Thoracic aorta (tissue), 2 donors: Measurements from ENCODE around the gene TMSB4X. TPM values are rescaled to one million over a fixed set of nuclear protein-coding genes. Genes with fewer than 3 reads are reported as not detected.
A peak's percentile ranks its signal among the peaks of the same experiment; 100 is the strongest.

Experiments used
- ATAC-seq: fragments of 150-250 bp; one replicate; pipeline ENCODE4 v1.8.0; 2017; ENCODE audit warnings: low read depth; ENCODE audit not compliant: insufficient number of reproducible peaks, low FRiP score
- DNase-seq: peaks from one replicate; pipeline ENCODE4 v3.0.0-alpha.2; 2020; ENCODE audit warnings: low spot score
- H3K27ac ChIP-seq, 2 donors: fragments of 200-600 bp; sonication (generic); 1 replicate in 1 of 2; 2 replicates in 1 of 2; pipeline ENCODE4 v1.5.1; 2016; ENCODE audit warnings: mild to moderate bottlenecking in 2 of 2, moderate library complexity in 2 of 2
- H3K27me3 ChIP-seq: fragments of 200-600 bp; sonication (generic); replicated peaks from 2 replicates; pipeline ENCODE4 v1.6.0; 2016; ENCODE audit warnings: mild to moderate bottlenecking; ENCODE audit not compliant: insufficient read depth
- H3K36me3 ChIP-seq: fragments of 200-600 bp; sonication (generic); one replicate; pipeline ENCODE4 v1.5.1; 2016
- H3K4me1 ChIP-seq, 2 donors: fragments of 200-600 bp; sonication (generic); 1 replicate in 1 of 2; 2 replicates in 1 of 2; pipeline versions ENCODE4 v1.5.1 to v1.6.0; 2016; ENCODE audit warnings: low read depth in 2 of 2, mild to moderate bottlenecking in 1 of 2; ENCODE audit not compliant: control insufficient read depth in 1 of 2
- H3K4me3 ChIP-seq: fragments of 200-600 bp; sonication (generic); 2 replicates; pipeline ENCODE4 v1.5.1; 2016; ENCODE audit warnings: mild to moderate bottlenecking
- H3K9me3 ChIP-seq: fragments of 200-600 bp; sonication (generic); 2 replicates; pipeline ENCODE4 v1.5.1; 2016
- CTCF ChIP-seq: fragments of 200-600 bp; sonication (generic); IDR thresholded peaks from one replicate; pipeline ENCODE4 v1.5.1; 2019; ENCODE audit warnings: antibody characterized with exemption
- total RNA-seq, 2 donors: library from RNA; depleted of rRNA; stranded (reverse); fragments of >200 nt; gene quantifications; one replicate each; pipeline versions ENCODE4 v1.1.0 to v1.2.3, GENCODE V29; 2016

TMSB4X gene
- total RNA-seq: 1,000 to 10,000 TPM; 3,886 to 3,920 TPM

GRCh38 chrX:12974796-12975669 is at the start of gene TMSB4X:
Gene TMSB4X (plus strand): TSS chrX:12975110.
- no peaks in the 10 kb centered on the region for H3K9me3 ChIP-seq
- DNase-seq: peak; percentile 31
- H3K27me3 ChIP-seq: no peaks in the 10 kb centered on the region
- H3K4me3 ChIP-seq: peak within 1 kb of the TSS; percentile 96
- H3K27ac ChIP-seq: peak within 1 kb of the TSS; percentile 98 to 99
- H3K4me1 ChIP-seq: peaks cover 6 to 28% of the 10 kb centered on the region in 2 donors
- no peak for TF ChIP-seq CTCF
- ATAC-seq: peak; percentile 70
- no peaks in the 10 kb centered on the region for H3K36me3 ChIP-seq

GRCh38 chrX:12929701-12930100 is 45.2 kb upstream of the TMSB4X start:
- DNase-seq: no peak
- H3K4me3 ChIP-seq: no peak overlapping the region
- TF ChIP-seq CTCF: no peak
- no peak overlapping the region for H3K27ac ChIP-seq
- H3K27me3 ChIP-seq: no peaks in the 10 kb centered on the region
- no peaks in the 10 kb centered on the region for H3K4me1 ChIP-seq
- no peaks in the 10 kb centered on the region for H3K36me3 ChIP-seq
- ATAC-seq: no peak
- no peaks in the 10 kb centered on the region for H3K9me3 ChIP-seq

GRCh38 chrX:12930150-12930549 is 44.8 kb upstream of the TMSB4X start:
- Histone ChIP-seq H3K27me3 (no peaks in the 10 kb centered on the region), H3K27ac (no peak overlapping the region), H3K4me3 (no peak overlapping the region), H3K36me3 (no peaks in the 10 kb centered on the region), H3K4me1 (no peaks in the 10 kb centered on the region), H3K9me3 (no peaks in the 10 kb centered on the region)
- TF ChIP-seq CTCF: no peak
- DNase-seq: no peak
- ATAC-seq: no peak

- Histone ChIP-seq H3K27me3 (no peaks in the 10 kb centered on the region), H3K9me3 (no peaks in the 10 kb centered on the region), H3K4me1 (no peaks in the 10 kb centered on the region), H3K36me3 (no peaks in the 10 kb centered on the region), H3K4me3 (no peak overlapping the region), H3K27ac (no peak overlapping the region)
- no peak for TF ChIP-seq CTCF
- DNase-seq (no peak), ATAC-seq (no peak)
Observed at GRCh38 chrX:12932244-12932643, 42.7 kb upstream of the TMSB4X start.

- no peak for TF ChIP-seq CTCF
- no peak overlapping the region for H3K27ac ChIP-seq
- ATAC-seq (no peak), DNase-seq (no peak)
- H3K4me1 ChIP-seq: no peaks in the 10 kb centered on the region
- no peaks in the 10 kb centered on the region for H3K9me3 ChIP-seq
- no peaks in the 10 kb centered on the region for H3K36me3 ChIP-seq
- no peak overlapping the region for H3K4me3 ChIP-seq
- H3K27me3 ChIP-seq: no peaks in the 10 kb centered on the region
Observed at GRCh38 chrX:12934850-12935249, 40.1 kb upstream of the TMSB4X start.
